ENCODE measurements around the gene SIN3A.

SIN3A gene

DNA sequence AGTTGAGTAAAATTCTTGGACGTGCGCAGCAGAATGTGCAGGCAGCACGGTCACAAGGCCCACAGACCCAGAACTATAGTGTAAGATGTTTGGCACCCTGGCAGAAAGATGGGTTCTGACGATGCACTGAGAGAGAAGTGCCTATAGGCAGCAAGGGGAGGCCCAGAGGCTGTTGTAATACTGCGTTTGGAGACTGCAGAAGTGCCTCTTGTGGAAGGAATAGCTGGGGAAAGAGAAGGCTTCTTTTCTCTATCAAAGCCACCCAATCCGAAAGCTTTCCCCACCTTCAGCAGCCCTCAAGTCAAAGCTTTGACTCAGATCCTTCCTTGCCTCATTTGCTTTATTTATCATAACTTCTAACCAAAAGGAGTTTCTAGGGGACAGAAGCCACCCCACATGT, 5.2 kb upstream of the SIN3A start:
- Histone ChIP-seq H3K4me2 (peak overlapping the region; percentile 74; the same call in 1 of the 2 replicates), H3K36me3 (ENCODE audit: insufficient read depth) (no peaks in the 10 kb centered on the region), H3K4me1 (ENCODE audit: low read depth, poor library complexity, severe bottlenecking) (peaks cover 5% of the 10 kb centered on the region), H2AFZ (ENCODE audit: low read depth) (no peak overlapping the region), H4K20me1 (ENCODE audit: insufficient read depth) (no peaks in the 10 kb centered on the region), H3K4me3 (IDR thresholded peaks at IDR 0.05; ENCODE audit: insufficient read depth, low read depth, low read length) (no peak overlapping the region), H3K9ac (no peak overlapping the region), H3K27ac (no peak overlapping the region), H3K27me3 (ENCODE audit: insufficient read depth, low read depth) (no peaks in the 10 kb centered on the region), H3K79me2 (ENCODE audit: insufficient read depth, low read depth) (0 out of 2 replicates have a peak, but pooled peaks cover 9% of the 10 kb centered on the region)
- TF ChIP-seq, protein P1, sequence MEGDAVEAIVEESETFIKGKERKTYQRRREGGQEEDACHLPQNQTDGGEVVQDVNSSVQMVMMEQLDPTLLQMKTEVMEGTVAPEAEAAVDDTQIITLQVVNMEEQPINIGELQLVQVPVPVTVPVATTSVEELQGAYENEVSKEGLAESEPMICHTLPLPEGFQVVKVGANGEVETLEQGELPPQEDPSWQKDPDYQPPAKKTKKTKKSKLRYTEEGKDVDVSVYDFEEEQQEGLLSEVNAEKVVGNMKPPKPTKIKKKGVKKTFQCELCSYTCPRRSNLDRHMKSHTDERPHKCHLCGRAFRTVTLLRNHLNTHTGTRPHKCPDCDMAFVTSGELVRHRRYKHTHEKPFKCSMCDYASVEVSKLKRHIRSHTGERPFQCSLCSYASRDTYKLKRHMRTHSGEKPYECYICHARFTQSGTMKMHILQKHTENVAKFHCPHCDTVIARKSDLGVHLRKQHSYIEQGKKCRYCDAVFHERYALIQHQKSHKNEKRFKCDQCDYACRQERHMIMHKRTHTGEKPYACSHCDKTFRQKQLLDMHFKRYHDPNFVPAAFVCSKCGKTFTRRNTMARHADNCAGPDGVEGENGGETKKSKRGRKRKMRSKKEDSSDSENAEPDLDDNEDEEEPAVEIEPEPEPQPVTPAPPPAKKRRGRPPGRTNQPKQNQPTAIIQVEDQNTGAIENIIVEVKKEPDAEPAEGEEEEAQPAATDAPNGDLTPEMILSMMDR (conservative IDR thresholded peaks at IDR 0.05; ENCODE audit: low read depth, low read length), result no peak

DNA sequence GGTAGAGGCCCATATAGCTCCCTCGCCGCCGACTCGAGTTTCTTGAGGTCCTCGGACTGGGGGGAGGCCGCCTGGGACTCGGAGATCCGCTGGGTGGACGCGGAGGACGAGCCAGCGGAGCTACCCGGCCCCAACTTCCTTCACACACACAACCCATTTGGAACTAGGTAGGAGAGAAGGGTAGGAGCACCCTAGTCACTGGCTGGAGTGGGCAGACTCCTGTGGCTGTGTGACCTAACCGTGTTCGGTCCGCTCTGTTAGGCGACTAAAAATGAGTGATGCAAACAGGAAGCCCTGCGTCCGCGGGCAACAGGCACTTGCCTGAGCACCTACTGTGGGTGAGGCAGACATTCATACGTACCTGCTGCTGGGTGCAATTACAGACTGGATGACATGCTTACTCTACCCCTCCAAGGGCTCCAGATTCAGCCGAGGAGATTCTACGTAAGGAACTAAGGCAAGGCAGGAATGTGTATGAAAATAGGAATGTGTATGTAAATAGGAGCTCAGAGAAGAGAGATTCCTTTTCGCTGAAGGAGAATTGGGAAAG, 4.6 kb upstream of the SIN3A start:
- no peak overlapping the region for H3K4me3 ChIP-seq (IDR thresholded peaks at IDR 0.05; ENCODE audit: insufficient read depth, low read depth, low read length)
- H3K9ac ChIP-seq, result peak overlapping the region; percentile 64; the same call in 1 of the 2 replicates
- H4K20me1 ChIP-seq (ENCODE audit: insufficient read depth), result no peaks in the 10 kb centered on the region
- peak overlapping the region; percentile 74 for H3K4me2 ChIP-seq
- H3K27ac ChIP-seq, result peak overlapping the region; percentile 65
- peaks cover 5% of the 10 kb centered on the region for H3K4me1 ChIP-seq (ENCODE audit: low read depth, poor library complexity, severe bottlenecking)
- no peaks in the 10 kb centered on the region for H3K27me3 ChIP-seq (ENCODE audit: insufficient read depth, low read depth)
- peak overlapping the region; percentile 84 for H2AFZ ChIP-seq (ENCODE audit: low read depth)
- TF ChIP-seq, protein P1 (conservative IDR thresholded peaks at IDR 0.05; ENCODE audit: low read depth, low read length), result no peak
- H3K79me2 ChIP-seq (ENCODE audit: insufficient read depth, low read depth), result 0 out of 2 replicates have a peak, but pooled peaks cover 9% of the 10 kb centered on the region
- H3K36me3 ChIP-seq (ENCODE audit: insufficient read depth), result no peaks in the 10 kb centered on the region

DNA sequence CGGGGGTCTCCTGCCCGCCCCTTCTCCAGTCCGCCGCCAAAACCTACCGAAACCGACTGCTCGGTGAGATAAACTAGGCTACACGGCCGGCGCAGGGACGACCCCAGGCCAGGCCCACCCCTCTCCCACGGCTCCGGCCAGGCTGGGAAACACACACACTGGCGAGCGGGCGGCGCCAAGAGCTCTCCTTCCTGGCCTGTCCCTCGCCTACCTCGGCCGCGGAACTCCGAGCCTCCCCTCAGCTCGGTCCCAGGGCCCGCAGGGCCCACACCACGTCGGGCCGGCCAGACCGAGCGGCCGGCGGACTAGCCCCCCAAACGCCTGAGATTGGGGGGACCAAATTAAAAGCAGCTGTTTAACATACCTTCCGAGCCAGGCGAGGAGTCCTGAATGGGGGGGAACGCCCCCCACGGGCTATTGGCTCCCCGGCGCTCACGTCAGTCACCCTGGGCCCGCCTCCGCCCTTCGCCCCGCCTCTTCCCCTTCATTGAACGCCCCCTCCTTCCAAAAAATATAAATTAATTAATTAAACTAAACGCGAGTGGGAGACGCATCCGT, 4.0 kb upstream of the SIN3A start:
- Histone ChIP-seq H3K36me3 (ENCODE audit: insufficient read depth) (no peaks in the 10 kb centered on the region), H2AFZ (ENCODE audit: low read depth) (peak overlapping the region; percentile 84), H4K20me1 (ENCODE audit: insufficient read depth) (no peaks in the 10 kb centered on the region), H3K4me1 (ENCODE audit: low read depth, poor library complexity, severe bottlenecking) (peaks cover 5% of the 10 kb centered on the region), H3K9ac (peak overlapping the region; percentile 64), H3K4me2 (peak overlapping the region; percentile 74), H3K27ac (peak overlapping the region; percentile 65), H3K79me2 (ENCODE audit: insufficient read depth, low read depth) (0 out of 2 replicates have a peak, but pooled peaks cover 9% of the 10 kb centered on the region), H3K4me3 (IDR thresholded peaks at IDR 0.05; ENCODE audit: insufficient read depth, low read depth, low read length) (no peak overlapping the region), H3K27me3 (ENCODE audit: insufficient read depth, low read depth) (no peaks in the 10 kb centered on the region)
- TF ChIP-seq, protein P1 (conservative IDR thresholded peaks at IDR 0.05; ENCODE audit: low read depth, low read length), result no peak

DNA sequence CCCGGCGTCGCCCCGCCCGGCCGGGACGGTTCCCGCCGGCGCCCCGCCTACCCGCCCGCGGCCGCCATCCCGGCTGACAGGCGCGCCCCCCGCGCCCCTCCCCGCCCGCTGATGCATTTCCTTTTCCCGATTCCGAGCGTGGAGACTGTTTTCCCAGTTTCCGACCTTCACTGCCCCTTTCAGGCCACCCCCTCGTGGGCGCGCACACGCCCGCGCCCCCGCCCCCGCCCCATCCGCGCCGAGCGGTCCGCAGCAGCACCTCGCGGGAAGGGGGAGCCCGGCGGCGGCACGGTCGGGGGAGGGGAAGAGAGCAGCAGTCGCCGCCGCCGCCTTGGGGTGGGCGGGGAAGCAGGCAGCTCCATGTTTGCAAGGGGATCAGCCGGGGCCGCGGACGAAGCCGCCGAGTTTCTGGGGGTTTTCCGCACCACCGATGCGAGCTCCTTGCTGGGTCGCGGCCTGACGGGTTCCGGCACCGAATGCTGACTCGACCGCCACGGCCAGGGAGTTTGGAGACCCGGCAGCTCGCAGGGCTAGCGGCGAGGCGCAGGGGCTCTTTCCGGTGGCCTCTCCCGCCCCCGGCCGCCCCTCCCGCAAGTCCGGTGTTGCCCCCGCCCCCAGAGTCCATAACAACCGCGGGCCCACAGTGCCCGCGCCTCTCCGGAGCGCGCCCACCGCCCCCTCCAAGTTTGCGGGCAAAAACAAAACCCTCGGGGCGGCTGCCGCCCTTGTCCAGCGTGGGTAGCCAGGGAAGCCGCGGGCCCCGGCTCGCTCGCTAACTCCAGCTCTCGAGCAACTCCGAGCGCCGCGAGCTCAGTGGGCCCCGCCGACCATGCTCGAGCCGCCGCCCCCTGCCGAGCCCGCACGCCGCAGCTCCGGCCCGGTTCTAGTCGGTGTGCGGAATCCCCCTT, 3.2 kb upstream of the SIN3A start:
- peak overlapping the region; percentile 65 for H3K27ac ChIP-seq
- H3K4me2 ChIP-seq, result peak overlapping the region; percentile 52
- H3K36me3 ChIP-seq (ENCODE audit: insufficient read depth), result no peaks in the 10 kb centered on the region
- H3K9ac ChIP-seq, result peak overlapping the region; percentile 64
- H3K27me3 ChIP-seq (ENCODE audit: insufficient read depth, low read depth), result no peaks in the 10 kb centered on the region
- peak overlapping the region; percentile 24; the same call in 1 of the 2 replicates for H2AFZ ChIP-seq (ENCODE audit: low read depth)
- H4K20me1 ChIP-seq (ENCODE audit: insufficient read depth), result peaks cover 5% of the 10 kb centered on the region; the same call in 1 of the 2 replicates
- TF ChIP-seq, protein P1 (conservative IDR thresholded peaks at IDR 0.05; ENCODE audit: low read depth, low read length), result no peak
- peaks cover 13% of the 10 kb centered on the region for H3K79me2 ChIP-seq (ENCODE audit: insufficient read depth, low read depth)
- H3K4me1 ChIP-seq (ENCODE audit: low read depth, poor library complexity, severe bottlenecking), result peaks cover 7% of the 10 kb centered on the region
- H3K4me3 ChIP-seq (IDR thresholded peaks at IDR 0.05; ENCODE audit: insufficient read depth, low read depth, low read length), result no peak overlapping the region

Data from KMS-11 (cell line).